ENCODE data around the gene BDNF. TPM values are rescaled to one million over a fixed set of nuclear protein-coding genes. Genes with fewer than 3 reads are reported as not detected.
"Not testable (repeated sequence)": the region's sequence is repeated elsewhere in the genome, so short reads cannot be mapped to it uniquely, and the experiment has no call there.

The BDNF gene
- total RNA-seq, 1 experiment from 2014 or later = 0.66 TPM

DNA sequence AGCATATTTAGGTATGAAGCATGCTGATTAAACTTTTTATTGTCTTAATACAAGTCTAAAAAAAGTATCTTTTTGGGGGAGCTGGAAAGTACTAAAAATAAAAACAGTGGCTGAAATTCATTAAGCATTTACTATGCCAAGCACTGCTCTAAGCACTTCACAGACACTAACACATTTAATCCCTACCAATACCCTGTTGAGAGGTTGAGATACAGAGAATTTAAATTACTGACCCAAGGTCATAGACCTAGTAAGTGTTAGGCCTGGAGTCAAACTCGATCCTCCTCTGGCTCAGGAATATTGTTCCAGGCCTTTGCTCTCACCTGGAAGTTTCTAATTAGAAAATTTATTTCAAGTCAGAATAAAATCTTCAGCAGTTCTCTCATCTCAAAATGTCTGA lies 18.6 kb downstream of the BDNF start:
- DNase-seq (ENCODE audit: low read depth, low spot score) = no peak
- in situ Hi-C loops (cut with HindIII; ENCODE audit: low pct_unique_long_range_greater_than_20kb, low sequenced_read_pairs) = no loop called here

DNA sequence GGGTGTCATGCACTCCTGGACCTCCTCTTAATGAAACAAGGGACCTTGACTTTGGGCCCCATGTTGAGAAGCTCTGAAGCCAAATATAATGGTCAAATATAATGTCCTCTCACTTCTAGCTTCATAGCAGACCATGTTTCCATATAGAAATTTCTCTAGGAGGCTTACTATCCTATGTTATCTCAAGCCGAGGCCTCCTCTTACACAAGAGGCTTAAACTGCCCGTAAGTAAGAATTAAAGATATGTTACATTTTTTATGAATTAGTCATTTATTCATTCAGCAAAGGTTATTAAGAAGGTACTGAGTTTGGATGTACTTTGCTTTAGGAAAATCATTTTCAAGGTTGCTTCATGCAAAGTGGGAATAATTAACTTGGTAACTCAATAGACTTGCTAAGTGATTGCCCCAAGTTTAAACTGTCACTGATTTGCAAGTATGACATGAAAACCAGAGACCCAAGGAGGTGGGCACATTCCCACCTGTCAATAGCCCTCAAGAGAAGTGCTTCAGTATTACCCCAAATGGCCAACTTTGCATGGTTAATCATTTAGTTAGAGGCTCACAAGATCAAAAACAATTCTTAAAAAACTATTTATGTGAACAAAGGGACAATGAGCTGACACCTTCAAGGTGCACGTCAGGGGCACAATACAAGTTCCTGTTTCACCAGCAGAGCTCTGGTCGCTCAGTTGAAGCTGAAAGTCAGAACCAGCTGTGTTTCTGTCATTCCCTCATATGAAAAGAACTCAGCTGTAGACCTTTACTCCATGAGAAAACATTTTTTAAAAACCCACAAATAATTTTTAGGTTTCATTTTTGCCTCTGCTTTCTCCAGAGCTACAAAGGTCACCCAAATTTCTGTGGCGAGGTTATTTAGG lies 20.9 kb downstream of the BDNF start:
- no peak for DNase-seq (ENCODE audit: low read depth, low spot score)
- in situ Hi-C loops (cut with HindIII; ENCODE audit: low pct_unique_long_range_greater_than_20kb, low sequenced_read_pairs) = no loop called here

DNA sequence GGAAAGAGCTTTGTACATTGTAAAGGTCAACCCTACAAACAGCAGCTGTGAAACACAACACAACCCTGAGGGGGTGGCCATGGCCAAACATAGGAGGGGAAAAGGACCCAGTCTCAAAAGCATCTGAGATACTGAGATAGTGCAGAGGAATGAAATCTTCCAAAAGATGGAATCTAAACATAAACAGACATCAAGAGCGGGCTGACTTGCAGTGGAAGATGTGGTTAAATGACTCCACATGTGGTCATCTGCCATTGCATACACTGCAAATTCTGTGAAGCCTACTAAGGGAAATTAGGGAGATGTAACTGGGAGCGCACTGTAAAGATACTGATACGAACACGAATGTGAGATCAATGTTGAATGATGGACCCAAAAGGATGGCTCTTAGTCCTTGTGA lies 22.0 kb downstream of the BDNF start:
- in situ Hi-C loops (cut with HindIII; ENCODE audit: low pct_unique_long_range_greater_than_20kb, low sequenced_read_pairs) = no loop called here
- DNase-seq (ENCODE audit: low read depth, low spot score) = no peak

DNA sequence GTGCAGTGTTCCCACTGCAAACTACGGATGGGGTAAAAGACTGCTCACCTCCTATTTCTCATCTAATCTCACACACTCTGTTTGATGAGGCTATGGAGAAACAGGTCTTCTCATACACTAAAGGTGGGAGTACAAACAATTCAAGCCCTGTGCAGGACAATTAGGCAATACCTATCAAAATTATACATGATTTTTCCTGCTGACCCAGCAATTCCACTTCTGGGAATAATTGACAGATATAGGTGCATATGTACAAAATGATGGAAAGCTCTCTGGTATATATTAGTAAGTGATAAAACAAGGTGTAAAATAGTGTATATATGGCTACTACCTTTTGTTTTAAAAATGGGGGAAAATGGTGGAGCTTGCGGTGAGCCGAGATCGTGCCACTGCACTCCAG lies 23.1 kb downstream of the BDNF start:
- in situ Hi-C loops (cut with HindIII; ENCODE audit: low pct_unique_long_range_greater_than_20kb, low sequenced_read_pairs) = no loop called here
- no peak for DNase-seq (ENCODE audit: low read depth, low spot score)

DNA sequence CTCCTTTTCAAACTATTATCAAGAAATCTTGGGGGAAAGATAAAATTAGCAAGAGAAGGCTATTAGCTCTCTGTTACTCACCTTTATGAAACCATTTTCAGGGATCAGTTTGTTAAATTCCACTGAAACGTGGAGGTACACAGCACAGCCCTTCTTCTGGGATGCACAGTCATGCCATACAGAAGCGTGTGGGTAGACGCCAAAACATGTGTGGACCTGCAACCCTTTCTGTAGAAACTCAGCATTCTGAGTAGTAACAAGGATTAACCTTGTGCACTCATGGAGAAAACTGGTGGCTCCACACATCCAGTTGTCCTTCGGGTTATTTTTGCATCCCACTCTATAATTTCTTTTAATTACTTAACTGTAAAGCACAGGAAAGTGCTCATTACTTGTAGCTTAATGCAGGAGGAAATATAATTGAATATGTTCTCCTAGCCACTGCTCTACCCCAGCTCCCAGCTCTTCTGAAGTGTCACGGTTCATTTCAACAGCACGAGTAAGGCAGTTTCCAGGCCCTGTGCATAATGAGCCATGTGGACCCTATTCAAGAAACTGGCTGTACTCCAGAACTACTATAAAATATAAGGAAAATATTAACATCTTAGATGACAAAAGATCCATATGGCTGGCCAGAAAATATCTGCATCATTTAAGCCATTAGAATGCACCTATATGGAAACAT lies 26.1 kb downstream of the BDNF start:
- DNase-seq (ENCODE audit: low read depth, low spot score) = no peak
- in situ Hi-C loops (cut with HindIII; ENCODE audit: low pct_unique_long_range_greater_than_20kb, low sequenced_read_pairs) = no loop called here

DNA sequence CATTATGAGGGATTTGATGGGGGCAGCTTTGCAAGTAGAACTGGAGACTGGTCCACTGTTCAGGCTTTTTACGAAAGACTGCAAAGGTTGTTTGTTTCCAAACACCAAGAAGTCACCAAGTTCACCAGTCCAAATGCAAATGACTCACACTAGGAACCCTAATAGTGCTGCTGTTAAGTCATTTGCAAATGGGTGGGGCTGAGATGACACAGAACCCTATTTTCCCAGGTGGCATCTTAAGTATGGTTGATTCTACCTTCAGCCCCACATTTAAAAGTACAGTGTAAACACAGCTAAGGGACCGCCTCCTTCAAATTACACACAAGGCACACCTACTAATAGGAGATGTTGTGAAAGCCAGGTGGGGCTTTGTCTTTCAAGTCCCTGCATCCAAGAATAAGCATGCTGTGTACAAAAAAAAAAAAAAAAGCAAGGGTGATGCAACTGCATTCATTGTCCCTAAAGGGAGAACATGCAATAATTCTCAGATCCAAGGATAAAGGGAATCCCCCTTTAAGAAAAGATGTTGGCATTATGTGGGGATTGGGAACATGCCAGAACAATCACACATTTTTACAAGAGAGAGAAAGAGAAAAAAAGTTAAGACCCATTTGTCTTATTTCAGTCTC lies 27.3 kb downstream of the BDNF start:
- in situ Hi-C loops (cut with HindIII; ENCODE audit: low pct_unique_long_range_greater_than_20kb, low sequenced_read_pairs) = no loop called here
- DNase-seq (ENCODE audit: low read depth, low spot score) = no peak

DNA sequence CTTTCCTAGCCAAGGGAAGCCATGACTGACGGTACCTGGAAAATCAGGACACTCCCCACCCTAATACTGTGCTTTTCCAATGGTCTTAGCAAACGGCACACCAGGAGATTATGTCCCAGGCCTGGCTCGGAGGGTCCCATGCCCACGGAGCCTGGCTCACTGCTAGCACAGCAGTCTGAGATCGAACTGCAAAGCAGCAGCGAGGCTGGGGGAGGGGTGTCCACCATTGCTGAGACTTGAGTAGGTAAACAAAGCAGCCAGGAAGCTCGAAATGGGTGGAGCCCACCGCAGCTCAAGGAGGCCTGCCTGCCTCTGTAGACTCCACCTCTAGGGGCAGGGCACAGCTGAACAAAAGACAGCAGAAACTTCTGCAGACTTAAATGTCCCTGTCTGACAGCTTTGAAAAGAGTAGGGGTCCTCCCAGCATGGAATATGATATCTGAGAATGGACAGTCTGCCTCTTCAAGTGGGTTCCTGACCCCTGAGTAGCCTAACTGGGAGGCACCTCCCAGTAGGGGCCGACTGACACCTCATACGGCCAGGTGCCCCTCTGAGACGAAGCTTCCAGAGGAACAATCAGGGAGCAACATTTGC lies 34.6 kb downstream of the BDNF start:
- in situ Hi-C loops (cut with HindIII; ENCODE audit: low pct_unique_long_range_greater_than_20kb, low sequenced_read_pairs); DNase-seq (ENCODE audit: low read depth, low spot score): not testable (repeated sequence)

DNA sequence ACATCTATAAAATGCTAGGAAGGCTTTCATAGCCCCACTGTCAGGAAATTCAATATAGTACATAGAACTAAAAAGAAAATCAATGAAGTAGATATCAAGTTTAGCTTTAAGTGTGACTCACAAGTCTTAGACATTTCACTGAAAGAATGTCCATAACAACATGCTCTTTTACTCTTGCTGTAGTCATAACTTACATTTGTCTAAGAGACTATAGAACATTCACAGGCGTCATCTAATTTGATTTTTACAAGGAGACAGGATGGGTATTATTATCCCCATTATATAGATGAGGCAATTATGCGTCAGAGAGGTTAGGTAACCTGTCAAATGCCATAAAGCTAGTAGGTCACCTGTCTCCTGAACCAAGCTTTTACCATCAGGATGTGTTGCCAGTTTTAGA lies 36.9 kb downstream of the BDNF start:
- no peak for DNase-seq (ENCODE audit: low read depth, low spot score)
- in situ Hi-C loops (cut with HindIII; ENCODE audit: low pct_unique_long_range_greater_than_20kb, low sequenced_read_pairs) = no loop called here

DNA sequence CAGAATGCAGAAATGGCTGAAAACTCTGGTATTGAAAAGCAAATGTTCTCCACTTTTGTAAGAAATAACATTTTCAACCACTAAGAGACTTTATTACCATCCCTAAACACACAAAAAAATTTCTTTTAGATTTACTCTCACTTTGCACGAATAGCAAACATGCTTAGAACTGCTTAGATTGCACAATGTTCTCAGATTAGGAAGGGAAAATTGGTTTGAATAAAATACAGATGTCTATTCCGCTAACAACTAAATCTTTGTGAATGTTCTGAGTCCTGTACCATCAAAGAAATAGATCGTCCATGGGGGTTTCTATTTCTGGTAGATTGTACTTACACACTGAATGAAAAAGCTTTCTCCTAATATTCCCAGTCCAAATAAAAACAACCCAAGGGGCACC lies 40.1 kb downstream of the BDNF start:
- in situ Hi-C loops (cut with HindIII; ENCODE audit: low pct_unique_long_range_greater_than_20kb, low sequenced_read_pairs) = no loop called here
- no peak for DNase-seq (ENCODE audit: low read depth, low spot score)

DNA sequence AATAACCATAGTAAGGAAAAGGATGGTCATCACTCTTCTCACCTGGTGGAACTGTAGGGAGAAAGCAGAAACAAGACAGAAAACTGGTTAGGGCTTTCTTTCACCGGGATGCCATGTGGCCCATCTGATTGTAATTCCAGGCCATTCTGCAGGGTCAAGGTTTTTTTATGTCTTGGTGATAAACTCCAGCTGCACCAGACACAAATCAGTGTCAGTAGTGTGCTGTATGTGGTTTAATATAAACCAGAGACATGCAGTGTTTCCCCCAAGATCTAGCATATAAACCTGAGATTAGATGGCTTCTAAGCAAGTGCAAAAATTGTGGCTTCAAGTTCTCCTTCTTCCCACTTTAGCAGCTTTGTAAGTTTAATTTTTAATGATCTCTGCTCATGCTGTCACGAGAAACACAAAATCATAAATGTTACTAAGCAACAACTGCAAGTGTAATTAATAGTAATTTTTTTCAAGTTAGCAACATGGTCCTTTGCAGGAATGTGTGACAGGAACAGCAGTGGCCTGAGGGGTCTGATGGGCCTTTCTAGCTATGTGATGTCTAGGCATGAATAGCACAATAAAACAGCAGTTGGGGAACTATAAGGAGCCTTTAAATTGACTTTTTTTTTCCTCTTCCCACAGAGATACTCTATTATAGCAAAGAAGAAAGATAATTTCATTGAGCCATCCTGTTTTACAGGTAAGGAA lies 41.6 kb downstream of the BDNF start:
- in situ Hi-C loops (cut with HindIII; ENCODE audit: low pct_unique_long_range_greater_than_20kb, low sequenced_read_pairs) = no loop called here
- no peak for DNase-seq (ENCODE audit: low read depth, low spot score)

DNA sequence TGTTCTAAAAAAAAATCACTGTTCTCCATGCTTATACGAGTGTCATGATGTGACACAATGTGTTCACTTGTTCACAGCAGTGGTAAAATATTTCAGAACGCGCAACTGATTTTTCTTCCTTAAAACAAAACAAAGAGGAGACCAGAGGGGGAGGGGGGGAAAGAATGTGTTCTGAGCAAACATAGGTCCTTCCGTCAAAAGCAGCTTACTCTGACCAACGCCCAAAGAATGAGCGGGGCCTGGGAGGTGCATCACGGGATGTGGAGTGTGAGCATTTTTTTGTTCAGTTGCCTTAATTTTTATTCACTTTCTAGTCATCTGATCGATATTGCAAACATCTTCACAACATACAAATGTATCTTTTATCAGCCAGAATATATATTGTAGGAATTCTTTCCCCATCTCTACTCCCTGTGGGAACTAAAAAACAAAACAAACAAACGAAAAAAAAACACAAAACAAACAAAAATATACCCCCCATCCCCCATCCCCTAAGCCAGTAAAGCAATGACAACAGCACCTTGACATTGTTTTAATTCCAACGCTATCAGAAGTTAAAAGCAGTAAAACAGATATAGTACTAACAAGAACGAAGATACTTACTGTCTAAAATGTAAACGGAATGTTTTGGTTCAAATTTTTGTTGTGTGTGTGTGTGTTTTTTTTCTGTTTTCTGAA lies 43.3 kb downstream of the BDNF start:
- DNase-seq (ENCODE audit: low read depth, low spot score) = no peak
- in situ Hi-C loops (cut with HindIII; ENCODE audit: low pct_unique_long_range_greater_than_20kb, low sequenced_read_pairs) = no loop called here

DNA sequence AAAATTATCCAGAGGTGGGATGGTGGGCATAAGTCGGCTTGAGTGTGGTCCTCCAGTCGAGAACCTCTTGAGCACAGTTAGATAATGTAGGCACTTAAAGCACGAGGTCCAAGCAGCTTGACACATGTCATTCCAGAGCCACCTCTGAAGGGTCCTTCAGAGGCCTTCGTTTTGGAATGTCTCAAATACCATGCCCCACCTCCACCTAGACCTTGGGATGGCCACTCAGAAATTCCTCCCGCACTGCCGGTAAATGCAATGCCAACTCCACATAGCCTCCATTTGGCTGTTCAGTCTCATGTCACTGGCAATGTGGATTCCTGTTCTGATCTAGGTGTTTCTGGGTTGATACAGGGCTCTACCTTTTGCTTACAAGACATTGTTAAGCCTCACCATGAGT lies 43.9 kb downstream of the BDNF start:
- in situ Hi-C loops (cut with HindIII; ENCODE audit: low pct_unique_long_range_greater_than_20kb, low sequenced_read_pairs) = no loop called here

DNA sequence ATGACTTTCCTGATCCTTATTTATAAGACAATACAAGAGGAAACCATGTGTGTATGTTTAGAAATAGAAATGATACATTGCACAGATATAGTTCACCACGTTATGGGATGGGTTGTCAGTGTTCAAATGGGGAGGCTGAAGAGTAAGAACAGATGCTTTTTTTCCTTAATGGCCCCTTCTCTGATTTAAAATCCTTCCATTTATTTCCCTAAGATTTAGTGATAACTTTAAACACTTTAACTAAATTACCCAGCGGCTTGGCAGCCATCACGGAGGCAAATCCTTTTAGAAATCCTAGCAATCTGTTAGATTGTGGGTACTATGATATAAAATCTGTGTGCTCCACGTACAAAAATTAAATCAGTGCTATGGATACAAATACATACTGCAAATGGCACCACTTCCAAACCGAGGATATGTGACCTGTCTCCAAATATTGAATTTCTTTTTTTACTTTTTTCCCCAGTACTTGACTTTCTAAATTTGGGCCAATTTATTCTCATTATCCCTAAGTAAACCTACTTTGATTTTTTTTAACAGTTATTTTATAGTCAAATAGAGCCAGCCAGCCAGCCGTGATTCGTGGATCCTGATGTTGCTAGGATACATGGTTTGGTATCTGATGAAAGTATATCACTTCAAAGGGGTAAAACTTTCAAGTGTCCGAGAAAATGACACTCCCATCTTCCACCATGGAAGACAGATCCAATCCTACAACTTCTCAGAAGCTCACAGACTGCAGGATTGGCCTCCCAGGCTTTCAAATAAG lies 46.1 kb downstream of the BDNF start:
- DNase-seq (ENCODE audit: low read depth, low spot score) = no peak
- in situ Hi-C loops (cut with HindIII; ENCODE audit: low pct_unique_long_range_greater_than_20kb, low sequenced_read_pairs) = no loop called here

More for the DNA sequence above, 43.9 kb downstream of the BDNF start:
- DNase-seq (ENCODE audit: low read depth, low spot score) = no peak

DNA sequence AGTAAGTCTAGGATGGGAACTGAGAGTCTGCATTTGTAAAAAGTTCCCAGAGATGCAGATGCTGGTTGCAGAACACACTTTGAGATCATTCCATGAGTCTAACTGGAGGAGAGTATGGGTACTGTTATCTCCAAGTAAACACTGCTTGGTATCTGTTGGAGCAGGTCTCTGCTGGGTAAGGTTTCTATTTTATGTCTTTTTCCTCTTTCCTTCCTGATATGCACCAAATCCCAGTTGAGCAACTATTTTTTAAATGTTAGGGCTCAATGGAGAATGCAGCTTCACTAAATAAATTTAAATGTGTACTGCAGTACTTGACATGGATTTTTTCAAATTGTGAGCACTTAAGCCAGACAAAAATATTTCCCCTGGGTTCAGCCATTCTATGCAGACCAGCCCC lies 48.5 kb downstream of the BDNF start:
- no peak for DNase-seq (ENCODE audit: low read depth, low spot score)
- in situ Hi-C loops (cut with HindIII; ENCODE audit: low pct_unique_long_range_greater_than_20kb, low sequenced_read_pairs) = no loop called here

DNA sequence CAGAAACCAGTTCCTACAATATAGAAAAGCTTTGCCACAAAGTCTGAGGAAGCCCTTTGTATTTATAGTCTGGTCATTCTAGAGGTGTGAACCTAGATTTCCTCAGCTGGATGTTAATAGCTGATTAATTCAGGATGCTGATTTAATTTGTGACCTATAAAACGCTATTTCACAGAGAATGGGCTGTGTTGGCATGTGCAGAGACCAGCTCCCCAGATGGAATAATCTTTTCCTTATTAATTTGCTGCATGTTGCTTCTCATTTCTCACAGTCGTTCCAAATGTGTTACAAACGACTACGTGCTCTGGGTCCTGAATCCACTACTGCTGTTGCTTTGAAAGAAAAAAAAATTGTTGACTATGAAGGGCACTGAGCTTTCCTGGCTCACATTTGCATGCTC lies 49.3 kb downstream of the BDNF start:
- DNase-seq (ENCODE audit: low read depth, low spot score) = no peak
- in situ Hi-C loops (cut with HindIII; ENCODE audit: low pct_unique_long_range_greater_than_20kb, low sequenced_read_pairs) = no loop called here

DNA sequence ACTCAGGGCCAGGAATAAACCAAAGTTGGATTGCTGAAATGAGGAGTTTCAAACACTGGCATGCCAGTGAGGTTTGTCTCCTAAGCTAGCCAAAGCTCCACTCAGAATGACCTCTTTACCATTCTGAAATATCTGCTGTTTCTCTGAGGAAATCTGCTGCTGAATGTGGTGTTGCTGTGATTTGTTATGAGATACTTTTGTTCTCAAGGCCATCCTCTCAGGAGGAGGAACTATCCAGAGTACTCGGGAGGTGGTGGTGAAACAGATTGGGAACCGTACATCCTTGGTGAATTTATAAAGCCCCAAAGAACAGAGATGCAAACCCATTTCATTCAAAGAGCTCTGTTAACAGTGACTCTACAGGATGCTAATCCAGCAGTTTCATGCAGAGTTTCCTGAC lies 50.5 kb downstream of the BDNF start:
- no peak for DNase-seq (ENCODE audit: low read depth, low spot score)
- in situ Hi-C loops (cut with HindIII; ENCODE audit: low pct_unique_long_range_greater_than_20kb, low sequenced_read_pairs) = no loop called here

DNA sequence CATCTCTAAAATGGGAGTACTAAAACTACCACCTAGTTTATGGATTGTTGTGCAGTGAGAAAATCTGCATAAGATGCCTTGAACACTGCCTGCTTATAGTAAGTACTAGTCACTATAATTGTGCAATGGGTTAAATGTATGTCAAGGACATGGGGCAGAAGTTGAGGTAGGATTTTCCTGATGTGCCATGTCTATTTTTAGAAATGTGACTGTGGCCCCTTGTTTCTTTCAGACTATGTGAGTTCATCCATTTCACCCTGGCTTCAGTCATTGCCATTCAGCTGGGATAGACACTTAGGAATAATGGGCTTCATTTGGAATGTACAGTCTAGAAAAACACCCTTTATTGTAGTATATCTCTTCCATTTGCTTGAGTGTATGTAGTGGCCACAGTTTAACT lies 51.4 kb downstream of the BDNF start:
- DNase-seq (ENCODE audit: low read depth, low spot score) = no peak
- in situ Hi-C loops (cut with HindIII; ENCODE audit: low pct_unique_long_range_greater_than_20kb, low sequenced_read_pairs) = no loop called here
